ENCODE results near the gene OR11H12. TPM values are rescaled to one million over a fixed set of nuclear protein-coding genes. Genes with fewer than 3 reads are reported as not detected.
"Not testable (repeated sequence)": the region's sequence is repeated elsewhere in the genome, so short reads cannot be mapped to it uniquely, and the experiment has no call there.

The OR11H12 gene, protein sequence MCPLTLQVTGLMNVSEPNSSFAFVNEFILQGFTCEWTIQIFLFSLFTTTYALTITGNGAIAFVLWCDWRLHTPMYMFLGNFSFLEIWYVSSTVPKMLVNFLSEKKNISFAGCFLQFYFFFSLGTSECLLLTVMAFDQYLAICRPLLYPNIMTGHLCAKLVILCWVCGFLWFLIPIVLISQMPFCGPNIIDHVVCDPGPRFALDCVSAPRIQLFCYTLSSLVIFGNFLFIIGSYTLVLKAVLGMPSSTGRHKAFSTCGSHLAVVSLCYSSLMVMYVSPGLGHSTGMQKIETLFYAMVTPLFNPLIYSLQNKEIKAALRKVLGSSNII
- not detected in 2 replicates for total RNA-seq (2014; rRNA removed; shearing (Covaris generic); ENCODE audit: low replicate concordance)

DNA sequence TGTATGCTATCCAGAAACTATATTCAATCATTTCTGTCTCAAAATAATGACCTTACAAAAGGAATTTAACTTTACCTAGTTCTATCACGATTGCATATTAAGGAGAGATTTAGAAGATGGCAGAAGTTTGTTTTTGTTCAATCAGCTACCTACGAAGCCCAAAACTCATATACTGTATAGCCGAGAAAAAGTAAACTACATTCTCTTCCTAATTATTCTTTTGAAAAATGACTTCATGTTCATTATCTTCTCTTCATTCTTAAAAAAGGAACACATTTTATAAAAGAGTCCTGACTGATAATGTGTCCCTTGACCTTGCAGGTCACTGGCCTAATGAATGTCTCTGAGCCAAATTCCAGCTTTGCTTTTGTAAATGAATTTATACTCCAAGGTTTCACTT is at the start of gene OR11H12:
Gene OR11H12 (plus strand): TSS at position 301 of the 400 bp plus-strand sequence. CDS start 0 bp downstream, at position 301.
- not testable (repeated sequence) for H3K27me3 ChIP-seq, H3K36me3 ChIP-seq, H3K4me3 ChIP-seq, DNase-seq, H3K9me3 ChIP-seq

DNA sequence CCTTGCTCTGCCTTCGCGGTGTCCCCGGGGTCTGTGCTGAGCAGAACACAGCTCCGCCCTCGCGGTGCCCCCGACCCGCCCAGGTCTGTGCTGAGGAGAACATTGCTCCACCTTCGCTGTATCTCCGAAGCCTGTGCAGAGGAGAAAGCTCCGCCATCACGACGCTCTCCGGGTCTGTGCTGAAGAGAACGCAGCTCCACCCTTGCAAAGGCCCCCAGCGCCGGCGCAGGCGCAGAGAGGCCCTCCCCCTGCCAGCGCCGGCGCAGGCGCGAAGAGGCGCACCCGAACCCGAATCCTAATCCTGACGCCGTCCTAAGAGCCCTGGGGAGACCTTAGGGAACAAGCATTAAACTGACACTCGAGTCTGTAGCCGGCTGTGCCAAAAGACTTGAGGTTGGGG is 18.0 kb upstream of the OR11H12 start:
- not testable (repeated sequence) for DNase-seq, H3K4me3 ChIP-seq, H3K27me3 ChIP-seq, H3K36me3 ChIP-seq, H3K9me3 ChIP-seq

DNA sequence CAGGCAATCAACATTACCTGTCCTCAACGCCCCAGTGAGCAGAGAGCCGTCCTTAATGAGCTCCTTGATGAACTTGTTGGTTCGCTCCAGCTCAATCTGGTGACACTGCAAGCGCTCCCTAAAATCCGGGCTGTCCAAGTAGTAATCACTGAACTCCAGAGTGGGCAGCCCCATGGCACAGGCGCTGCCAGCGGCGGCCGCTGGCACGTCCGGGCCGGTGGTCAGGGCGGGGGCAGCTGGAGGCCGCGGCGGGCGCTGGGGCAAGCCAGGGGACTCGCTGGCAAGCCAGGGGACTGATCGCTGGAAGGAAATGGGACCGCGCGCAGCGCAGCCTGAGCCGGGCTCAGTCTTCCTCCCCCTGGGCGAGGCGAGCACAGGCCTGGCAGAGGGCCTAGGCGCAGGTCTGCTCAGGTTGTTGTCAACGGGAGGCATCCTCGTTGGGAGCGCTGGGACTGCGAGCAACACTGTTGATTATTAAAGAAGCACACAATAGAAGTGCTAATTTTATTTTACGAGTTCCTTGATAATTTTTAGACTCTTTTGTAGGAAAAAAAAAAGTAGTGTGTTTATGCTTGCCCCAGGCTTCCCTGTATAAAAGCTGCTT is 25.8 kb downstream of the OR11H12 start:
- DNase-seq, H3K4me3 ChIP-seq, H3K36me3 ChIP-seq, H3K27me3 ChIP-seq, H3K9me3 ChIP-seq: not testable (repeated sequence)

- not testable (repeated sequence) for H3K27me3 ChIP-seq, H3K36me3 ChIP-seq, H3K4me3 ChIP-seq, DNase-seq, H3K9me3 ChIP-seq
Observed at GRCh38 chr14:18636066-18636465, 35.1 kb downstream of the OR11H12 start.

DNA sequence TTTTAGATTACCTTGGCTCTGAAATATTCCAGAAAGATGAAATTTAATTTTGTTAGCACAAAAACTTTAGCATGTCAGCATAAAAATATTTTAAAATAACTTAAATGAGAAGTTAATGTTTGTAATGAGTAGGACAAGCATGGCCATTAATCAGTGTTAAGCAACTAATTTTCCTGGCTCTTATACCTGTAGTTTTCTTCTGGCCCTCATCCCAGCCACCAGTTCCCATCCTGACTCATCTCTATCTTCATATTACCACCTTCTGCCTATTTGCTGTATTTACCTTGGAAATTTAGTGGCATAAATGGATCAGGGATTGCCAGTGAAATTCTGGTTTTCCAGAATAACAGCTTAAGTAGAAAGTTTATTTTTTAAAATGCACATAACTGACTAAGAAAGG is 37.1 kb downstream of the OR11H12 start:
- H3K4me3 ChIP-seq, H3K27me3 ChIP-seq, H3K9me3 ChIP-seq, H3K36me3 ChIP-seq, DNase-seq: not testable (repeated sequence)

GRCh38 chr14:18638785-18639184 is 37.9 kb downstream of the OR11H12 start:
- H3K36me3 ChIP-seq, H3K4me3 ChIP-seq, H3K9me3 ChIP-seq, DNase-seq, H3K27me3 ChIP-seq: not testable (repeated sequence)

DNA sequence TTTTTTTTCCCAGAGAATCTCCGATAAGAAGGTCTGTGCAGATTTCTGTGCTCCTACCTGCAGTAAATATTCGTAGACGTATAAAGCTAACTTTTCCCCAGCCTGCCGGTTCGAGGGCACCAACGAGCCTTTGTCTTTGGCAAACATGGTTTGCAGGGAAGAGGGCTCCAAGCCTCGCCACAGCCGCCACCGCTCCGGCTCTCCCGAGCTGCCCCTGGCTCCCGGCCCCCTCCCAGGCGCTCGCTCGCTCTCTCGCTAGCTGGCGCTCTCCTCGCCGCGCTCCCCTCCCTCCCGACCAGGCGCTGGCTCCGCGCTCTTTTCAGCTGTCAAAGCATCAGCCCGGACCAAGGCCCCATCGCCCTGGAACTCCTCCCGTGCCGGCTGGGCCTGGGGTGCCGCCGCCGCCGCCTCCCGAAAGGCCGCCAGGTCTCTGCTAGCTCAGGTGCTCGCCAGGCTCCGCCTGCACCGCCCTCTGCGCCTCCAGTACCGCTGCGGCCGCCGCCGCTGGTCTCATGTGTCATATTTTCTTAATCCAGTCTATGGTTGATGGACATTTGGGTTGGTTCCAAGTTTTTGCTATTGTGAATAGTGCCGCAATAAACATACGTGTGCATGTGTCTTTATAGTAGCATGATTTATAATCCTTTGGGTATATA is 45.3 kb downstream of the OR11H12 start:
- not testable (repeated sequence) for H3K27me3 ChIP-seq, H3K36me3 ChIP-seq, DNase-seq, H3K9me3 ChIP-seq, H3K4me3 ChIP-seq
